H9 (cell line): ENCODE data around the gene CMPK2. TPM values are rescaled to one million over a fixed set of nuclear protein-coding genes. Genes with fewer than 3 reads are reported as not detected.

Experiments used
- DNase-seq: peaks from one replicate; pipeline ENCODE4 v3.0.0-alpha.2; 2017
- H2AFZ ChIP-seq: one replicate; pipeline ENCODE4 v1.6.1; 2013; ENCODE audit warnings: mild to moderate bottlenecking, low read length, control low read depth, moderate library complexity
- H2AK5ac ChIP-seq: 2 replicates; pipeline ENCODE4 v1.6.1; 2013; ENCODE audit warnings: low read length, control low read depth, mixed read lengths; ENCODE audit not compliant: insufficient read length
- H2BK120ac ChIP-seq: one replicate; pipeline ENCODE4 v1.6.1; 2013; ENCODE audit warnings: low read depth, mild to moderate bottlenecking, low read length, control low read depth, inconsistent platforms; ENCODE audit not compliant: poor library complexity, severe bottlenecking
- H2BK12ac ChIP-seq: 2 replicates; pipeline ENCODE4 v1.6.1; 2013; ENCODE audit warnings: low read length, control low read depth, mixed read lengths, low read depth; ENCODE audit not compliant: insufficient read length
- H2BK15ac ChIP-seq: 2 replicates; pipeline ENCODE4 v1.6.1; 2013; ENCODE audit warnings: low read depth, low read length, control low read depth
- H2BK20ac ChIP-seq: one replicate; pipeline ENCODE4 v1.6.1; 2013; ENCODE audit warnings: low read depth, mild to moderate bottlenecking, low read length, control low read depth, inconsistent platforms; ENCODE audit not compliant: poor library complexity, severe bottlenecking
- H2BK5ac ChIP-seq: 2 replicates; pipeline ENCODE4 v1.6.1; 2013; ENCODE audit warnings: low read length, control low read depth, mixed read lengths; ENCODE audit not compliant: insufficient read length
- H3K14ac ChIP-seq: 2 replicates; pipeline ENCODE4 v1.6.1; 2013; ENCODE audit warnings: low read length, control low read depth; ENCODE audit not compliant: insufficient read depth
- H3K18ac ChIP-seq: 2 replicates; pipeline ENCODE4 v1.6.1; 2013; ENCODE audit warnings: low read depth, mild to moderate bottlenecking, mixed read lengths, low read length, control low read depth; ENCODE audit not compliant: insufficient read length
- H3K23ac ChIP-seq: 2 replicates; pipeline ENCODE4 v1.6.1; 2013; ENCODE audit warnings: low read length, control low read depth, mixed read lengths, low read depth; ENCODE audit not compliant: insufficient read length
- H3K23me2 ChIP-seq: 2 replicates; pipeline ENCODE4 v1.6.1; 2013; ENCODE audit warnings: low read depth, mild to moderate bottlenecking, mixed read lengths, low read length, control low read depth; ENCODE audit not compliant: insufficient read length, poor library complexity, severe bottlenecking
- H3K27ac ChIP-seq: 2 replicates; pipeline ENCODE4 v1.5.1; 2013; ENCODE audit warnings: low read length, control low read depth, mixed read lengths, low read depth; ENCODE audit not compliant: insufficient read length
- H3K27me3 ChIP-seq: 2 replicates; pipeline ENCODE4 v1.6.1; 2013; ENCODE audit warnings: low read length, control low read depth, inconsistent platforms; ENCODE audit not compliant: insufficient read depth
- H3K4ac ChIP-seq: 2 replicates; pipeline ENCODE4 v1.6.1; 2013; ENCODE audit warnings: low read depth, mild to moderate bottlenecking, control low read depth, inconsistent platforms, low read length, moderate library complexity
- H3K4me1 ChIP-seq: 2 replicates; pipeline ENCODE4 v1.6.1; 2013; ENCODE audit warnings: low read length, control low read depth, inconsistent platforms; ENCODE audit not compliant: insufficient read depth
- H3K4me2 ChIP-seq: 2 replicates; pipeline ENCODE4 v1.6.1; 2013; ENCODE audit warnings: low read length, control low read depth, mixed read lengths; ENCODE audit not compliant: insufficient read length, insufficient read depth
- H3K56ac ChIP-seq: 2 replicates; pipeline ENCODE4 v1.6.1; 2013; ENCODE audit warnings: low read depth, mild to moderate bottlenecking, mixed read lengths, low read length, control low read depth; ENCODE audit not compliant: insufficient read length
- H3K79me1 ChIP-seq: 2 replicates; pipeline ENCODE4 v1.6.1; 2013; ENCODE audit warnings: low read depth, mild to moderate bottlenecking, moderate library complexity, low read length, control low read depth, inconsistent platforms; ENCODE audit not compliant: insufficient read depth, poor library complexity, severe bottlenecking
- H3K79me2 ChIP-seq: 2 replicates; pipeline ENCODE4 v1.6.1; 2013; ENCODE audit warnings: low read length, control low read depth, inconsistent platforms; ENCODE audit not compliant: insufficient read depth
- H3K9ac ChIP-seq: 2 replicates; pipeline ENCODE4 v1.6.1; 2013; ENCODE audit warnings: low read length, control low read depth, mixed read lengths; ENCODE audit not compliant: insufficient read length; ENCODE audit errors: extremely low read depth
- H3K9me3 ChIP-seq: one replicate; pipeline ENCODE4 v1.6.1; 2013; ENCODE audit warnings: low read depth, low read length, inconsistent platforms; ENCODE audit not compliant: control insufficient read depth
- H3T11ph ChIP-seq: one replicate; pipeline ENCODE4 v1.6.1; 2013; ENCODE audit warnings: mild to moderate bottlenecking, low read length, control low read depth, inconsistent platforms
- H4K20me1 ChIP-seq: one replicate; pipeline ENCODE4 v1.6.1; 2013; ENCODE audit not compliant: control insufficient read depth, insufficient read length, insufficient read depth
- H4K5ac ChIP-seq: 2 replicates; pipeline ENCODE4 v1.6.1; 2013; ENCODE audit warnings: low read depth, mild to moderate bottlenecking, mixed read lengths, low read length, control low read depth; ENCODE audit not compliant: insufficient read length
- H4K8ac ChIP-seq: replicated peaks from 2 replicates; pipeline ENCODE4 v1.6.1; 2013; ENCODE audit warnings: low read length, control low read depth, mixed read lengths, low read depth; ENCODE audit not compliant: insufficient read length
- H4K91ac ChIP-seq: 2 replicates; pipeline ENCODE4 v1.6.1; 2013; ENCODE audit warnings: low read depth, mild to moderate bottlenecking, moderate library complexity, mixed read lengths, low read length, control low read depth; ENCODE audit not compliant: insufficient read length
- H3K27ac Mint-ChIP-seq, 3 experiments: 2 replicates in 2 of 3; 3 replicates in 1 of 3; pipeline ENCODE4 v1.8.0; 2020 to 2021; ENCODE audit warnings: mixed read lengths in 3 of 3, mild to moderate bottlenecking in 1 of 3, moderate library complexity in 1 of 3
- H3K27me3 Mint-ChIP-seq: 2 replicates; pipeline ENCODE4 v1.8.0; 2021; ENCODE audit warnings: low read depth, mild to moderate bottlenecking, moderate library complexity, mixed read lengths
- H3K36me3 Mint-ChIP-seq, 3 experiments: 2 replicates in 2 of 3; 3 replicates in 1 of 3; pipeline ENCODE4 v1.8.0; 2020 to 2021; ENCODE audit warnings: low read depth in 3 of 3, mixed read lengths in 3 of 3; ENCODE audit not compliant: insufficient read depth in 1 of 3
- H3K4me1 Mint-ChIP-seq, 2 experiments: 2 replicates each; pipeline ENCODE4 v1.8.0; 2020; ENCODE audit warnings: mixed read lengths in 2 of 2
- H3K4me3 Mint-ChIP-seq, 2 experiments: 2 replicates in 1 of 2; 3 replicates in 1 of 2; pipeline ENCODE4 v1.8.0; 2020 to 2021; ENCODE audit warnings: mild to moderate bottlenecking in 2 of 2, mixed read lengths in 2 of 2, moderate library complexity in 1 of 2
- H3K9me3 Mint-ChIP-seq, 2 experiments: 2 replicates in 1 of 2; 3 replicates in 1 of 2; pipeline ENCODE4 v1.8.0; 2020; ENCODE audit warnings: mild to moderate bottlenecking in 2 of 2, mixed read lengths in 2 of 2, moderate library complexity in 1 of 2
- CTCF ChIP-seq: fragments of 200-600 bp; sonication (generic); conservative IDR thresholded peaks from 3 replicates; pipeline ENCODE4 v1.8.0; 2021; ENCODE audit warnings: antibody characterized with exemption, mild to moderate bottlenecking
- WGBS: extraction: QIAGEN DNeasy Blood & Tissue Kit; methylation state at CpG from one replicate; pipeline ENCODE4 v1.1.7; 2013; ENCODE audit warnings: missing lambda C conversion rate, low lambda C conversion rate, mixed read lengths; ENCODE audit not compliant: insufficient read length; ENCODE audit errors: extremely low coverage; 5-methylcytosine and 5-hydroxymethylcytosine counted together
- total RNA-seq: library from RNA; stranded (reverse); gene quantifications from 2 replicates; pipeline ENCODE4 v1.2.1, GENCODE V29; 2021

Gene CMPK2
- total RNA-seq, 1 experiment from 2014 or later = 0.90 TPM

- Mint-ChIP-seq H3K4me3 (no peak overlapping the region; a peak in 1 of 5 replicates), H3K27me3 (peaks cover 29% of the 10 kb centered on the region)
- no peak for DNase-seq
Measured at GRCh38 chr2:6819668-6820067, 46.0 kb downstream of the CMPK2 start.

More at GRCh38 chr2:6819668-6820067, 46.0 kb downstream of the CMPK2 start:
- H3K9me3 Mint-ChIP-seq = peaks cover 3 to 7% of the 10 kb centered on the region in 2 experiments; a peak in 3 of 5 replicates
- no peak overlapping the region for H2BK5ac ChIP-seq
- no peak overlapping the region for H2AK5ac ChIP-seq
- H3K4me1 ChIP-seq = no peaks in the 10 kb centered on the region
- H3K18ac ChIP-seq = no peak overlapping the region
- H3K79me1 ChIP-seq = no peaks in the 10 kb centered on the region
- H3K56ac ChIP-seq = no peak overlapping the region
- no peak overlapping the region for H4K5ac ChIP-seq
- H3K27ac ChIP-seq = no peak overlapping the region
- no peaks in the 10 kb centered on the region for H3K9me3 ChIP-seq
- H3K4ac ChIP-seq = no peak overlapping the region
- H3K36me3 Mint-ChIP-seq = peaks cover 0 to 8% (median 3%) of the 10 kb centered on the region in 3 experiments; a peak in 3 of 7 replicates
- WGBS = no CpG with 5 or more reads among the region's 3 CpGs
- no peak overlapping the region for H3T11ph ChIP-seq
- H4K91ac ChIP-seq = no peak overlapping the region
- no peaks in the 10 kb centered on the region for H3K23me2 ChIP-seq
- no peaks in the 10 kb centered on the region for H3K27me3 ChIP-seq
- H2AFZ ChIP-seq = no peak overlapping the region
- H4K20me1 ChIP-seq = no peaks in the 10 kb centered on the region
- peaks cover 13 to 15% of the 10 kb centered on the region in 2 experiments for H3K4me1 Mint-ChIP-seq
- H3K4me2 ChIP-seq = no peak overlapping the region
- no peak overlapping the region for H3K14ac ChIP-seq
- no peak overlapping the region for H2BK20ac ChIP-seq
- H3K27ac Mint-ChIP-seq = no peak overlapping the region
- H2BK15ac ChIP-seq = no peak overlapping the region
- no peak overlapping the region for H2BK12ac ChIP-seq
- H2BK120ac ChIP-seq = no peak overlapping the region
- no peak overlapping the region for H3K23ac ChIP-seq
- H3K9ac ChIP-seq = no peak overlapping the region
- no peaks in the 10 kb centered on the region for H3K79me2 ChIP-seq
- TF ChIP-seq CTCF = no peak
- H4K8ac ChIP-seq = no peak overlapping the region
